ENCODE results near the gene ANKRD11. TPM values are rescaled to one million over a fixed set of nuclear protein-coding genes. Genes with fewer than 3 reads are reported as not detected.

ANKRD11 gene
- total and polyA plus RNA-seq, 9 donors, result 52.1 to 188 (median 109) TPM

DNA sequence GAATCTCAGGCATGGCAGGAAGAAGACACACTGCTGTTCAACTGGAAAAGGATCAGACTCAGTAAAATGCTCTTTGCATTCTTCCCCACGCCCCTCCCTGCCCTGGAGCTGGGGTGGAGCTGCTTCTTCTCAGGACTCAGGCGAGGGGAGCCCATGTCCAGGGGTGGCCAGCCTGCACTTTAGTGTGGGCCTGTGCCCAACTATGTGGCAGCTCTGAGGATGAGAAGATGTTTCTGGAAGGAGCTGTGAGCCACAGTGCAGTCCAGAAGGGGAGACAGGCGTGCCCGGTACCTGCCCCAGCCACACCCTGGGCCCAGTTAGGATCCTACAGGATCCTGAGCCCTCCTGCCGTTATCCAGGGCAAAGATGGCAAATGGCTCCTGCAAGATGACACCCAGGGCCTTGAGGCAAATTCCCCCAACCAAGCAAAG is 120.3 kb downstream of the ANKRD11 start:
- TF ChIP-seq POLR2A (IDR thresholded peaks at IDR 0.05) (no peak), EP300 (IDR thresholded peaks at IDR 0.05) (no peak)
- TF ChIP-seq, protein P1, sequence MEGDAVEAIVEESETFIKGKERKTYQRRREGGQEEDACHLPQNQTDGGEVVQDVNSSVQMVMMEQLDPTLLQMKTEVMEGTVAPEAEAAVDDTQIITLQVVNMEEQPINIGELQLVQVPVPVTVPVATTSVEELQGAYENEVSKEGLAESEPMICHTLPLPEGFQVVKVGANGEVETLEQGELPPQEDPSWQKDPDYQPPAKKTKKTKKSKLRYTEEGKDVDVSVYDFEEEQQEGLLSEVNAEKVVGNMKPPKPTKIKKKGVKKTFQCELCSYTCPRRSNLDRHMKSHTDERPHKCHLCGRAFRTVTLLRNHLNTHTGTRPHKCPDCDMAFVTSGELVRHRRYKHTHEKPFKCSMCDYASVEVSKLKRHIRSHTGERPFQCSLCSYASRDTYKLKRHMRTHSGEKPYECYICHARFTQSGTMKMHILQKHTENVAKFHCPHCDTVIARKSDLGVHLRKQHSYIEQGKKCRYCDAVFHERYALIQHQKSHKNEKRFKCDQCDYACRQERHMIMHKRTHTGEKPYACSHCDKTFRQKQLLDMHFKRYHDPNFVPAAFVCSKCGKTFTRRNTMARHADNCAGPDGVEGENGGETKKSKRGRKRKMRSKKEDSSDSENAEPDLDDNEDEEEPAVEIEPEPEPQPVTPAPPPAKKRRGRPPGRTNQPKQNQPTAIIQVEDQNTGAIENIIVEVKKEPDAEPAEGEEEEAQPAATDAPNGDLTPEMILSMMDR (IDR thresholded peaks at IDR 0.05), result no peak
- Histone ChIP-seq H3K4me1 (ENCODE audit: insufficient read depth) (peaks cover 47% of the 10 kb centered on the region), H3K27me3 (no peaks in the 10 kb centered on the region), H3K36me3 (no peaks in the 10 kb centered on the region), H3K9me3 (no peaks in the 10 kb centered on the region), H3K4me3 (no peak overlapping the region), H3K27ac (peak overlapping the region in 1 of 2 donors; percentile 45)
- intact Hi-C loops (cut with DNase I), result no loop called here
- no peak for DNase-seq
- WGBS, 3 donors, result 48 to 60% (median 56%) methylated on average over 5 of the region's 5 CpGs

DNA sequence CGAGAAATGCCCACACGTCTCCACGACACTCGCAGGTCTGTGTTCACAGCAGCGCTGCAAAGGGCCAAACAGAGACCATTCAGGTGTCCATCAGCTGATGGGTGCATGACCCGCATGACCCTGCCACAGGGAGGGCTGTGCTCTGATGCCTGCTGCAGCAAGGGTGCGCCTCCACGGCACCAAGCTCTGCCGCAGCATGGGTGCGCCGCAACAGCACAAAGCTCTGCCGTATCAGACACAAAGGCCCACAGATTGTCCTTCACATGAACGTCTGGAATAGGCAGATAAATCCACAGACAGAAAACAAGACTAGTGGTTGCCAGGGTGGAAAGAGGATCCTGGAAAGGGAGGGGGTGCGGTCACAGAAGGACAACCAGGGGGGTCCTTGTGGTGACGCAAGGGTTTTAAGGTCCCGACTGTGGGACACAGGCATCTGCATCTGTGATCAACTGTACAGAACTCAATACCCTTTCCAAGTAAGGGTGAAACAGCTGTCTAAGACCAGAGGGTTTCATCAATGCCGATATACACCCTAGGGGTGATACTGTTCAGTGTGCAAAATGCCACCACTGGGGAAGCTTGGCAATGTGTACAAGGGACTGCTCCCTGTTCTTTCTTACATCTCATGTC is 121.0 kb downstream of the ANKRD11 start:
- H3K4me1 ChIP-seq (ENCODE audit: insufficient read depth), result peaks cover 49% of the 10 kb centered on the region
- H3K27me3 ChIP-seq, result no peaks in the 10 kb centered on the region

GRCh38 chr16:89368604-89369249 is 121.6 kb downstream of the ANKRD11 start:
- Histone ChIP-seq H3K4me1 (ENCODE audit: insufficient read depth) (peaks cover 52% of the 10 kb centered on the region), H3K27ac (no peak overlapping the region), H3K4me3 (no peak overlapping the region), H3K9me3 (no peaks in the 10 kb centered on the region), H3K36me3 (no peaks in the 10 kb centered on the region), H3K27me3 (no peaks in the 10 kb centered on the region)
- 92 to 96% (median 94%) methylated on average over 7 of the region's 7 CpGs for WGBS, 3 donors
- no peak for DNase-seq
- TF ChIP-seq POLR2A (IDR thresholded peaks at IDR 0.05), result no peak
- TF ChIP-seq, protein P1 (IDR thresholded peaks at IDR 0.05), result no peak
- no peak for TF ChIP-seq EP300 (IDR thresholded peaks at IDR 0.05)
- intact Hi-C loops (cut with DNase I), result no loop called here

More for the DNA sequence above, 121.0 kb downstream of the ANKRD11 start:
- Histone ChIP-seq H3K27ac (peak overlapping the region in 1 of 2 donors; percentile 45), H3K4me3 (no peak overlapping the region), H3K9me3 (no peaks in the 10 kb centered on the region), H3K36me3 (no peaks in the 10 kb centered on the region)
- intact Hi-C loops (cut with DNase I), result no loop called here
- 55 to 74% (median 58%) methylated on average over 17 of the region's 17 CpGs for WGBS, 3 donors
- TF ChIP-seq, protein P1 (IDR thresholded peaks at IDR 0.05), result no peak
- TF ChIP-seq EP300 (IDR thresholded peaks at IDR 0.05) (no peak), POLR2A (IDR thresholded peaks at IDR 0.05) (no peak)
- DNase-seq, result no peak

DNA sequence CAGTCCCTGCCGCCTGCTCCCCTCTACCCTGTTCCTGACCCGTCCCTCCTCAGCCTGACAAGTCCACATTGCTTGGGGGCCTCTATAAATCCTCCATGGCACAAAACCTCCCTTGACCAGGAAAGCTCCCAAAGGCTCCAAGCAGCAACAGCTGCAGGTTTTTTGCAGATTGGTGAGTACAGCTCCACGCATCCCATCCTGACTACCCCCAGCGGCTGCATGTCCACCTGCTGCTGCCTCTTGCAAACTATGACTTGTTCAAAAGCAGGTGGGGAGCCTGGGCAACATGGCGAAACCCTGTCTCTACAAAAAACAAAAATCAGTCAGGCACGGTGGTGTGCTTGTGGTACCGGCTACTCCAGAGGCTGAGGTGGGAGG is 122.8 kb downstream of the ANKRD11 start:
- peaks cover 48% of the 10 kb centered on the region for H3K4me1 ChIP-seq (ENCODE audit: insufficient read depth)
- intact Hi-C loops (cut with DNase I), result no loop called here
- H3K27me3 ChIP-seq, result no peaks in the 10 kb centered on the region
- no peak overlapping the region for H3K4me3 ChIP-seq
- no peaks in the 10 kb centered on the region for H3K36me3 ChIP-seq
- 78 to 80% (median 79%) methylated on average over 7 of the region's 7 CpGs for WGBS, 3 donors
- no peak for TF ChIP-seq POLR2A (IDR thresholded peaks at IDR 0.05)
- no peak for TF ChIP-seq EP300 (IDR thresholded peaks at IDR 0.05)
- TF ChIP-seq, protein P1 (IDR thresholded peaks at IDR 0.05), result no peak
- no peak overlapping the region for H3K27ac ChIP-seq
- DNase-seq, result no peak
- no peaks in the 10 kb centered on the region for H3K9me3 ChIP-seq
